Activated effector memory CD4-positive, alpha-beta T cell treated with Interleukin-2 at 50 U/mL for 16 hours (primary cell): ENCODE measurements around the gene IFNAR2.

Experiments
- DNase-seq: peaks from one replicate; pipeline ENCODE4 v3.0.0-alpha.2; 2020

Gene IFNAR2

GRCh38 chr21:33270986-33271385 lies 41.2 kb downstream of the IFNAR2 start:
- DNase-seq = no peak

GRCh38 chr21:33273044-33273443 lies 43.3 kb downstream of the IFNAR2 start:
- no peak for DNase-seq

GRCh38 chr21:33278721-33279120 lies 49.0 kb downstream of the IFNAR2 start:
- DNase-seq = no peak

- no peak for DNase-seq
Observed at GRCh38 chr21:33279330-33279820, 49.6 kb downstream of the IFNAR2 start.
